Mesothelial cell of epicardium (in vitro differentiated cells): ENCODE measurements around the gene TSFM. TPM values are rescaled to one million over a fixed set of nuclear protein-coding genes. Genes with fewer than 3 reads are reported as not detected.
A peak's percentile ranks its signal among the peaks of the same experiment; 100 is the strongest.

Experiments
- DNase-seq, 2 experiments: peaks; one replicate each; pipeline ENCODE4 v3.0.0; 2021; ENCODE audit warnings: low spot score in 2 of 2; ENCODE audit not compliant: unreplicated experiment in 2 of 2
- H3K27ac Mint-ChIP-seq: 2 replicates; pipeline ENCODE4 v1.8.0; 2021; ENCODE audit warnings: mixed read lengths
- H3K27me3 Mint-ChIP-seq: 2 replicates; pipeline ENCODE4 v1.8.0; 2021; ENCODE audit warnings: low read depth, mixed read lengths
- H3K36me3 Mint-ChIP-seq: 2 replicates; pipeline ENCODE4 v1.8.0; 2021; ENCODE audit warnings: mixed read lengths
- H3K4me1 Mint-ChIP-seq: 2 replicates; pipeline ENCODE4 v1.8.0; 2021; ENCODE audit warnings: mixed read lengths
- H3K4me3 Mint-ChIP-seq: 2 replicates; pipeline ENCODE4 v1.8.0; 2021; ENCODE audit warnings: mild to moderate bottlenecking, moderate library complexity, mixed read lengths
- H3K9me3 Mint-ChIP-seq: 2 replicates; pipeline ENCODE4 v1.8.0; 2021; ENCODE audit warnings: mixed read lengths
- total RNA-seq: library from RNA; stranded (reverse); gene quantifications from 3 replicates; pipeline ENCODE4 v1.2.1, GENCODE V29; 2021
- TF ChIP-seq, protein P1 (sequence below): fragments of 200-600 bp; sonication (generic); IDR thresholded peaks from one replicate; pipeline ENCODE4 v1.5.0; 2021; ENCODE audit warnings: antibody characterized with exemption; ENCODE audit not compliant: unreplicated experiment

Gene TSFM
- total RNA-seq, 1 donor from 2014 or later = 23.4 TPM

DNA sequence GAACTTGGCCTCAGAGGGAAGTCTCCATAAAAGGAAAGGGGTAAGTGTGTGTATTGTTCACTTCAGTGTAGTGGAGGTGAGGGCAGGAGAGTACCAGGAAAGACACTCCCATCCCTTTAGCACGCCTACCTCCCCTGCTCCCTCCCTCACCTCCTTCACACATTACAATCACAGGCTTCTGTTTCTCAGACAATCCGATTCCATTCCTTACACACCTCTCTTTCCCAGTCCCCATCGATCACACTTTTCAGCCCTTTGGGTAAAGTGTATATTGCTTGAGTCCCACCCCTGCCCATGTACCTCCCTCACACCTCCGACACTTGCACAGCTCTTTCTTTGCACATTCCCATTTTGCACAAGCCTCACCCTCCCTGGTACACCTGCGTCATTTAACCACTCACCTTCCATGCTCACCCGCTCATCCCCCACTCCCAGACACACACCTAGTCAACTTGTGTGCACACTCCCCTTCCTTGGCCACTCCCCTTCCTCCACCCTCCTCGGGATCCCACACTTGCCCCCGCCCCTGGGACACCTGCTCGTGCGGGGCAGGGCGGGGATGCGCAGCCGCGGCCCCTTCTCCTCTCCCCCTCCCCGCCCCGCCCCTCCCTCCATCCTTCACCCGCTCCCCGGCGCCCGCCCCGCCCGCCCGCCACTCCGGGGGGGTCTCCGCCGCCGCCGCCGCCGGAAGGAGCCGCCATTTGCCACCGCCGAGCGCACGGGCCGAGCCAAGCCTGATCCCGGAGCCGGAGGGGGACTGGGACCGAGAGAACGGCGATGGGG lies 28.0 kb upstream of the TSFM start, which contains the start of gene MARCHF9:
Gene MARCHF9, plus strand, starts transcription at position 693 of the 783 bp plus-strand sequence. CDS start 426 bp downstream, outside the sequence.
- TF ChIP-seq, protein P1, sequence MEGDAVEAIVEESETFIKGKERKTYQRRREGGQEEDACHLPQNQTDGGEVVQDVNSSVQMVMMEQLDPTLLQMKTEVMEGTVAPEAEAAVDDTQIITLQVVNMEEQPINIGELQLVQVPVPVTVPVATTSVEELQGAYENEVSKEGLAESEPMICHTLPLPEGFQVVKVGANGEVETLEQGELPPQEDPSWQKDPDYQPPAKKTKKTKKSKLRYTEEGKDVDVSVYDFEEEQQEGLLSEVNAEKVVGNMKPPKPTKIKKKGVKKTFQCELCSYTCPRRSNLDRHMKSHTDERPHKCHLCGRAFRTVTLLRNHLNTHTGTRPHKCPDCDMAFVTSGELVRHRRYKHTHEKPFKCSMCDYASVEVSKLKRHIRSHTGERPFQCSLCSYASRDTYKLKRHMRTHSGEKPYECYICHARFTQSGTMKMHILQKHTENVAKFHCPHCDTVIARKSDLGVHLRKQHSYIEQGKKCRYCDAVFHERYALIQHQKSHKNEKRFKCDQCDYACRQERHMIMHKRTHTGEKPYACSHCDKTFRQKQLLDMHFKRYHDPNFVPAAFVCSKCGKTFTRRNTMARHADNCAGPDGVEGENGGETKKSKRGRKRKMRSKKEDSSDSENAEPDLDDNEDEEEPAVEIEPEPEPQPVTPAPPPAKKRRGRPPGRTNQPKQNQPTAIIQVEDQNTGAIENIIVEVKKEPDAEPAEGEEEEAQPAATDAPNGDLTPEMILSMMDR = no peak
- peaks cover 55% of the 10 kb centered on the region for H3K27me3 Mint-ChIP-seq
- peak within 1 kb of the TSS; percentile 79 for H3K4me3 Mint-ChIP-seq
- H3K9me3 Mint-ChIP-seq = no peaks in the 10 kb centered on the region
- DNase-seq = no peak
- H3K36me3 Mint-ChIP-seq = peaks cover 18% of the 10 kb centered on the region
- H3K4me1 Mint-ChIP-seq = peaks cover 45% of the 10 kb centered on the region
- H3K27ac Mint-ChIP-seq = peak within 1 kb of the TSS; percentile 64

DNA sequence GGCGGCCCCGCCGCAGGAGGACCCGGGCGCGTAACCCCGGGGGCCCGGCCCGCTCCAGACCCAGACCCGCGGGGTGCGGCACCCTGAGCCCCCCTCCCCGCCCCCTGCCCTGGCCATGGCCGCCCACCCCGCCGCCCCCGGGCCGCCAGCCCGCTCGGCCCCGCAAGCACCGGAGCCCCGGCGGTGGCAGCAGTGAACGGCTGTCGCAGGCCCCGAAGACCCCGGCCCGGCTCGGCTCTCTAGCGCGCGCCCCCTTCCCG lies 27.5 kb upstream of the TSFM start:
- Mint-ChIP-seq H3K27me3 (peaks cover 59% of the 10 kb centered on the region), H3K27ac (no peak overlapping the region), H3K4me1 (peaks cover 45% of the 10 kb centered on the region), H3K36me3 (peaks cover 18% of the 10 kb centered on the region), H3K4me3 (peak overlapping the region; percentile 39), H3K9me3 (no peaks in the 10 kb centered on the region)
- TF ChIP-seq, protein P1 = no peak
- DNase-seq = no peak

DNA sequence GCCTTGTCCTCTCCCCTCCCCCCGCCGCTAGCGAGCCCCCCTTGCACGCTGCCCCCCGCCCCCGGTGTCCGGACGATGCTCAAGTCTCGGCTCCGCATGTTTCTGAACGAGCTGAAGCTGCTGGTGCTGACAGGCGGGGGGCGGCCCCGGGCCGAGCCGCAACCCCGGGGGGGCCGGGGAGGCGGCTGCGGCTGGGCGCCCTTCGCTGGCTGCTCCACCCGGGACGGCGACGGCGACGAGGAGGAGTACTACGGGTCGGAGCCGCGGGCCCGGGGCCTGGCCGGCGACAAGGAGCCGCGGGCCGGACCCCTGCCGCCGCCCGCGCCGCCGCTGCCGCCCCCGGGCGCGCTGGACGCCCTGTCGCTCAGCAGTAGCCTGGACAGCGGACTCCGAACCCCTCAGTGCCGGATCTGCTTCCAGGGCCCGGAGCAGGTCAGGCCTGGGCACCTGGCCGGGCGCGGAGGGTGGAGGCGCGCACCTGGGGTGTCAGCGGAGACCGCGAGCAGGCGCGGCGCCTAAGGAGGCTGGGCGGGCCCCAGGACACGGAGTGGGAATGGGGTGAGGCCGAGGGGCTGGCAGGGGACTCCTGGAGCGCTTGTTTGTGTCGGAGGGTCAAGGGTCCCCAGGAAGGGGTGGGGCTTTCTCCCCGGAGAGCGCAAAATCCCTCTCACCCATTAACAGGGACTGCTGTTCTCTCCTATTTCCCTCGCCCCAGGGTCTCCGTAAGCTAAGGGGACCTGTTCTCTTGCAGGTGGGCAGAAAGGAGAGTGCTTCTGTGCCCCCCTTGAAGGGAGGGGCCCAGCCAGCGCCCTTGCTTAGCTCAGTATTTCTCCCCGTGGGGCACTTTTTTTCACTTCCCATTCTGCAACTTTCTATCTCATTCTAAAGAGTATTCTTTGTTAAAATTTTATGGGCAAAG lies 26.9 kb upstream of the TSFM start:
- Mint-ChIP-seq H3K4me1 (peaks cover 42% of the 10 kb centered on the region), H3K27me3 (peaks cover 65% of the 10 kb centered on the region), H3K4me3 (peak overlapping the region; percentile 68), H3K9me3 (no peaks in the 10 kb centered on the region), H3K27ac (no peak overlapping the region), H3K36me3 (peaks cover 12% of the 10 kb centered on the region)
- TF ChIP-seq, protein P1 = no peak
- DNase-seq = no peak

DNA sequence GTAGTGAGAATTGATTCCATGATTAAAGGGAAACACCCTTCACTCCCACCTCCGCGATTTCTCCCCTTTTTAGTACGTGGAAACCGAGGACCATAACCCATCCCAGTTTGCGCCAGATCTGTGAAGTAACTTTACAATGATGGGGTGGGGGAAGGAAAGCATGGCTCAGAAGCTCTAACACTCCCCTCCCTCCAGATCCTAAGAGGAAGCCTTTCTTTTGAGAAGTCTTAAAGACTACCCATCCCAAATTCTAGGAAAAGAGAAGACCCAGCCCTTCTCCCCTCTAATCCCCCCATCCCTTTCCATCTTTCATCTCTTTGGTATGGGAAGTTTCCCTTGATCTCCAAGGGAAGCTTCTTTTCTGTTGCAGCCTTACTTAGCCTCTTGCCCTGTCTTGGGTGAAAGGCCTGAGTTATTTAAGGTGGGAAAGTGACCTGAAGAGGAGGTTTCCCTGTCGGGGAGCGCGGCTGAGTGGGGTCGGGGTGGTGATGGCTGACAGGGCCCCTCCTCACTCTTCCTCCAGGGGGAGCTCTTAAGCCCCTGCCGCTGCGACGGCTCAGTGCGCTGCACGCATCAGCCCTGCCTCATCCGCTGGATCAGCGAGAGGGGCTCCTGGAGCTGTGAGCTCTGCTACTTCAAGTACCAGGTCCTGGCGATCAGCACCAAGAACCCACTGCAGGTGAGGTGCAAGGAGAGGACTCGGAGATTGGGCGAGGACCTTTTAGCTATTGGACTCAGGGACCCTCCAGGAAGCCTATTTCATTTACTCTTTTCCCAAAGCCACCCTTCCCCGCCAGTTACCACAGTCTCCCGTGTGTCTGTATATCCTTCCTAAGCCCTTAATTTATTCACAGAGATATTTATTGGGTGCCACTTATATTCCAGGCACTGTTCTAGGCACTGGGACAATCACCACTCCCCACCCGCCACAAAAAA lies 25.9 kb upstream of the TSFM start:
- H3K9me3 Mint-ChIP-seq = no peaks in the 10 kb centered on the region
- H3K36me3 Mint-ChIP-seq = peaks cover 7% of the 10 kb centered on the region
- TF ChIP-seq, protein P1 = peak; percentile 48
- H3K4me3 Mint-ChIP-seq = peak overlapping the region; percentile 68
- H3K27ac Mint-ChIP-seq = no peak overlapping the region
- DNase-seq = peak in 1 of 2 experiments; percentile 62
- peaks cover 33% of the 10 kb centered on the region for H3K4me1 Mint-ChIP-seq
- peaks cover 75% of the 10 kb centered on the region for H3K27me3 Mint-ChIP-seq

DNA sequence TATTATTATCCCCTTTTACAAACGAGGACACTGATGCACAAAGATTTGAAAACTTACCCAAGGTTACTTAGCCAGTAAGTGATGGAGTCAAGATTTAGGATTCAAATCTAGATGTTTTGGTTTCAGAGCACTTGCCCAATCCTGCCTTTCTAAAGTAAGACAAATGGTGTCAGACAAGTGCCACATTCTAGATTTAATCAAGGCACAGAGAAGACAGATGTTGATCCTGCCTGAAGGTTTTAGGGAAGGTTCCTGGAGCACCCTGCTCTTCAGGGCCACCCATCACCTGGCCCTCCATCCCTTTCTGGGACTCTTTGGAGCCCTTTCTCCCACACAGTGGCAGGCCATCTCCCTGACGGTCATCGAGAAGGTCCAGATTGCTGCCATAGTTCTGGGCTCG lies 24.8 kb upstream of the TSFM start:
- TF ChIP-seq, protein P1 = no peak
- no peak overlapping the region for H3K4me3 Mint-ChIP-seq
- H3K27ac Mint-ChIP-seq = no peak overlapping the region
- no peaks in the 10 kb centered on the region for H3K9me3 Mint-ChIP-seq
- no peak for DNase-seq
- H3K27me3 Mint-ChIP-seq = peaks cover 81% of the 10 kb centered on the region
- peaks cover 27% of the 10 kb centered on the region for H3K4me1 Mint-ChIP-seq
- peaks cover 7% of the 10 kb centered on the region for H3K36me3 Mint-ChIP-seq
